Measurements from ENCODE around the gene ZSWIM5. TPM values are rescaled to one million over a fixed set of nuclear protein-coding genes. Genes with fewer than 3 reads are reported as not detected.
"Not testable (repeated sequence)": the region's sequence is repeated elsewhere in the genome, so short reads cannot be mapped to it uniquely, and the experiment has no call there.

ZSWIM5 gene
- polyA plus RNA-seq (2013, experiment 1 of 4): 5.3 TPM
- 5.7 TPM for polyA plus RNA-seq (2013, experiment 2 of 4)
- polyA plus RNA-seq (2013, experiment 3 of 4): 4.6 TPM
- 5.0 TPM for polyA plus RNA-seq (2013, experiment 4 of 4)

DNA sequence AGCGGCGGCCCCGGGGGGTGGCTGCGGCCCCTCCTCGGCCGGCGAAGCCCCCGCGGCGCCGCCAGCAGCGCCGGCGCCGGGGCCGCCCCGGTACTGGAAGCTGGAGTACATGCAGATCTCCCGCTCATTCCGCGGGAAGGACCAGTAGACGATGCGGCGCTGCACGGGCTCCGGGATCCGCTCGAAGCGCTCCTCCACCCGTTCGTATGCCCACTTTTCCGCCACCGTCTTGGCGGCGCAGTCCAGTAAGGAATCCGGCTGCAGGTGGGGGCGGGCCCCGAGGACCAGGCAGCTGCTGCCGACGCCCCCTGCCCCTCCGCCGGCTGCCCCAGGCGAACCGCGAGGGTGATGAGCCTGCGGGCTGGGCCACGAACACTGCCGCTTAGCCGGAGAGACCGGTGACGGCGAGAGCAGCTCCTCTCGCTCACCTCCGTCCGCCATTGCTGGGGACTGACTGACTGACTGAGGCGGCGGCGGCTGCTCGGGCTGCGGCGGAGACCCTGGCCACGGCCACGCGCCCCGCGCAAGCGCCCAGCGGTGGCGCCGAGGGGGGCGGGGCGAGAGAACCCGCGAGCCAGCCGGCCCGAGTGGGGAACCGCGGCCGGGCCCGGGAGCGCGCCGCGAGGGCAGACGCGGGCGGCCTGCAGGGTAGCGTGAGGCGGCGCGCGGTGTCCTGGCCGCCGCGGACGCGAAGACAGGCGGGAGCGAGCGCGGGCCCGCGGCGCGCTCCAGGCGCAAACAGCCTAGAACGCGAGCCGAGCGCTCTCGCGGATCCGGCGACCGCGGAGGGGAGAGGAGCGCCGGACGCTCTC lies at the start of gene ZSWIM5:
ZSWIM5 (minus strand) TSS at position 696 of the 812 bp plus-strand sequence; CDS start at position 441, 255 bp downstream.
- 0% methylated on average over 118 of the region's 118 CpGs for WGBS, 2 experiments
- H3K27me3 ChIP-seq (ENCODE audit: control insufficient read depth, insufficient read depth, low read length, poor library complexity, severe bottlenecking): peaks cover 51% of the 10 kb centered on the region
- H3K36me3 ChIP-seq (ENCODE audit: control insufficient read depth, insufficient read depth, low read length): no peaks in the 10 kb centered on the region
- peak within 1 kb of the TSS; percentile 57 for H3K27ac ChIP-seq (ENCODE audit: insufficient read depth, low read depth, low read length, poor library complexity, severe bottlenecking)
- H3K4me3 ChIP-seq (ENCODE audit: insufficient read depth, low read depth, low read length): peak within 1 kb of the TSS; percentile 76
- peaks cover 12% of the 10 kb centered on the region for H3K4me1 ChIP-seq (ENCODE audit: control insufficient read depth, insufficient read depth, low read length)
- H3K9me3 ChIP-seq (ENCODE audit: control insufficient read depth, low read length): no peaks in the 10 kb centered on the region

DNA sequence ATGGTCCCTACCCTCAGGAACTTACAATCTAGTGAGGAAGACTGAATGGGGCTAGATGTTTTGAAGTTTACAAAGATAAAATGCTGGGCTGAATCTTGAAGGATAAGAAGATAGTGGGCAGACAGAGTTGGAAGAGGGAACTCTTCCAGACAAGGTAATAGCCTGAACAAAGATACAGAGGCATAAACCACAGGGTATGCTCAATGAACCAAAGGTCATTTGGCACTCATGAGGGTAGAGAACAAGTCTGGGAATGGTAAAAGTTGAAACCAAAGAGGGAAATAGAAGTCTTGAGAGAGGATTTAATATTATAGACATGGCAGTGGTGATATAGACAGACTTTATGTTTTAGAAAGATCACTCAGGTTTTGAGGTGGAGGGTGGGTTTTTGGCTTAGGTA lies 48.1 kb upstream of the ZSWIM5 start:
- Histone ChIP-seq H3K27me3 (ENCODE audit: control insufficient read depth, insufficient read depth, low read length, poor library complexity, severe bottlenecking) (no peaks in the 10 kb centered on the region), H3K4me1 (ENCODE audit: control insufficient read depth, insufficient read depth, low read length) (no peaks in the 10 kb centered on the region), H3K9me3 (ENCODE audit: control insufficient read depth, low read length) (no peaks in the 10 kb centered on the region), H3K27ac (ENCODE audit: insufficient read depth, low read depth, low read length, poor library complexity, severe bottlenecking) (no peak overlapping the region), H3K36me3 (ENCODE audit: control insufficient read depth, insufficient read depth, low read length) (no peaks in the 10 kb centered on the region), H3K4me3 (ENCODE audit: insufficient read depth, low read depth, low read length) (no peak overlapping the region)

DNA sequence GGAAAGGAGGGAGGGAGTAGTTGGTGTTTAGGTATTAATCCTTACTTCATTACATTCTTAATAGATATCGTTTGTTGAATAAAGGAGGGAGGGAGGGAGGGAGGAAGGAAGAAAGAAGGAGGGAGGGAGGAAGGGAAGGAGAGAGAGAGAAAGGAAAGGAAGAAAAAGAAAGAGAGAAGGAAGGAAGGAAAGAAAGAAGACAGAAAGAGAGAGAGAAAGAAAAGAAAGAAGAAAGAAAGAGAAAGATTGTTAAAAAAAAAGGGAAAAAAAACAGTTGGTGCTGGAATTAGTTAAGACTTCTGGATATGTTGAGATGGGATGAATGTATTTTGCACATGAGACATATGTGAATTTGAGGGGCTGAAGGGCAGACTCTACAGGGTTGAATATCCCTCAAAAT lies 44.1 kb upstream of the ZSWIM5 start:
- H3K27ac ChIP-seq (ENCODE audit: insufficient read depth, low read depth, low read length, poor library complexity, severe bottlenecking): no peak overlapping the region
- no peaks in the 10 kb centered on the region for H3K4me1 ChIP-seq (ENCODE audit: control insufficient read depth, insufficient read depth, low read length)
- H3K9me3 ChIP-seq (ENCODE audit: control insufficient read depth, low read length): no peaks in the 10 kb centered on the region
- no peaks in the 10 kb centered on the region for H3K36me3 ChIP-seq (ENCODE audit: control insufficient read depth, insufficient read depth, low read length)
- 0% methylated on average over 1 of the region's 1 CpG; no CpG with 5 or more reads in 1 of the 2 experiments for WGBS, 2 experiments
- H3K4me3 ChIP-seq (ENCODE audit: insufficient read depth, low read depth, low read length): no peak overlapping the region
- H3K27me3 ChIP-seq (ENCODE audit: control insufficient read depth, insufficient read depth, low read length, poor library complexity, severe bottlenecking): no peaks in the 10 kb centered on the region

DNA sequence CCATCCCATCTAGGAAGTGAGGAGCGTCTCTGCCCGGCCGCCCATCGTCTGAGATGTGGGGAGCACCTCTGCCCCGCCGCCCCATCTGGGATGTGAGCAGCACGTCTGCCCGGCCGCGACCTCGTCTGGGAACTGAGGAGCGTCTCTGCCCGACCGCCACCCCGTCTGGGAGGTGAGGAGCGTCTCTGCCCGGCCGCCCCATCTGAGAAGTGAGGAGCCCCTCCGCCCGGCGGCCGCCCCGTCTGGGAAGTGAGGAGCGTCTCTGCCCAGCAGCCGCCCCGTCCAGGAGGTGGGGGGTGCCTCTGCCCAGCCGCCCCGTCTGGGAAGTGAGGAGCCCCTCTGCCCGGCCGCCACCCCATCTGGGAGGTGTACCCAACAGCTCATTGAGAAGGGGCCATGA lies 41.6 kb upstream of the ZSWIM5 start:
- H3K27ac ChIP-seq (ENCODE audit: insufficient read depth, low read depth, low read length, poor library complexity, severe bottlenecking); H3K27me3 ChIP-seq (ENCODE audit: control insufficient read depth, insufficient read depth, low read length, poor library complexity, severe bottlenecking); H3K4me3 ChIP-seq (ENCODE audit: insufficient read depth, low read depth, low read length); H3K9me3 ChIP-seq (ENCODE audit: control insufficient read depth, low read length); H3K36me3 ChIP-seq (ENCODE audit: control insufficient read depth, insufficient read depth, low read length); H3K4me1 ChIP-seq (ENCODE audit: control insufficient read depth, insufficient read depth, low read length): not testable (repeated sequence)
- WGBS, 2 experiments: 95 to 97% methylated on average over 30 of the region's 30 CpGs

DNA sequence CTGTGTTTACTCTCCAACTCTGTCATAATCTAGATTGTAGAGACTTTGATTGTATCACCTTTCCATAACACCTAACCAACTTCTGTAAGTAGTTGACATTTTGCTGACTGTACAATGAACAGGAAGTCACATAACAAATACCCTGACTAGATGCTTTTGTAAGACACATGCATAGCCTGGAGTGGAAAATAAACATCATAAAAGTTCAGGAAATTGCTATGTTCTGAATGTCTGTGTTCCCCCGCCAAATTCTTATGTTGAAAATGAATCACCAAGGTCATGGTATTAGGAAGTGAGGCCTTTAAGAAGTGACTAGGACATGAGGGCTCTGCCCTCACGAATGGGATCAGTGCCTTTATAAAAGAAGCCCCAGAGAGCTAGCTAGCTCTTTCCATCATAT lies 40.4 kb upstream of the ZSWIM5 start:
- 82 to 99% methylated on average over 2 of the region's 2 CpGs for WGBS, 2 experiments
- H3K27me3 ChIP-seq (ENCODE audit: control insufficient read depth, insufficient read depth, low read length, poor library complexity, severe bottlenecking): no peaks in the 10 kb centered on the region
- no peaks in the 10 kb centered on the region for H3K9me3 ChIP-seq (ENCODE audit: control insufficient read depth, low read length)
- H3K4me3 ChIP-seq (ENCODE audit: insufficient read depth, low read depth, low read length): no peak overlapping the region
- H3K36me3 ChIP-seq (ENCODE audit: control insufficient read depth, insufficient read depth, low read length): no peaks in the 10 kb centered on the region
- H3K4me1 ChIP-seq (ENCODE audit: control insufficient read depth, insufficient read depth, low read length): no peaks in the 10 kb centered on the region
- no peak overlapping the region for H3K27ac ChIP-seq (ENCODE audit: insufficient read depth, low read depth, low read length, poor library complexity, severe bottlenecking)

DNA sequence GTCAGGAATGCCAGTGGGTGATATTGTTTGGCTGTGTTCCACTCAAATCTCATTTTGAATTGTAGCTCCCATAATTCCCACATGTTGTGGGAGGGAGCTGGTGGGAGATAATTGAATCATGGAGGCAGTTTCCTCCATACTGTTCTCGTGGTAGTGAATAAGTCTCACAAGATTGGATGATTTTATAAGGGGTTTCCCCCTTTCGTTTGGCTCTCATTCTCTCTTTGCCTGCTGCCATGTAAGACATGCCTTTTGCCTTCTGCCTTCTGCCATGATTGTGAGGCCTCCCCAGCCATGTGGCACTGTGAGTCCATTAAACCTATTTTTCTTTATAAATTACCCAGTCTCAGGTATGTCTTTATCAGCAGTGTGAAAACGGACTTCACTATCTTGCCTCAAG lies 40.0 kb upstream of the ZSWIM5 start:
- H3K9me3 ChIP-seq (ENCODE audit: control insufficient read depth, low read length); H3K27me3 ChIP-seq (ENCODE audit: control insufficient read depth, insufficient read depth, low read length, poor library complexity, severe bottlenecking); H3K4me3 ChIP-seq (ENCODE audit: insufficient read depth, low read depth, low read length); H3K36me3 ChIP-seq (ENCODE audit: control insufficient read depth, insufficient read depth, low read length); H3K4me1 ChIP-seq (ENCODE audit: control insufficient read depth, insufficient read depth, low read length); H3K27ac ChIP-seq (ENCODE audit: insufficient read depth, low read depth, low read length, poor library complexity, severe bottlenecking): not testable (repeated sequence)
- 88 to 89% methylated on average over 3 of the region's 3 CpGs for WGBS, 2 experiments

DNA sequence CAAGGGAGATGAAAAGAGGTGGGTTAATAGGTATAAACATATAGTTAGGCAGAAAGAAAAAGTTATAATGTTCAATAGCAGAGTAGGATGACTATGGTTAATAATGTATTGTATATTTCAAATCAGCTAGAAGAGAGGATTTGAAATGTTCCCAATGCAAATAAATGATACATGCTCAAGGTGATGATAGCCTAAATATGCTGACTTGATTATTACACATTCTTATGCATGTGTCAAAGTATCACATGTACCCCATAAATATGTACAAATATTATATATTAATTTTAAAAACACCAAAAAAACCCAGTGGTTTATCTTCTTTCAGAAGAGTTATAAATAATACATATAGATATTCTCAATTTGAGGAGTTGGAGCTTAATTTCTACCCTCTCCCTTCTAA lies 38.3 kb upstream of the ZSWIM5 start:
- H3K27me3 ChIP-seq (ENCODE audit: control insufficient read depth, insufficient read depth, low read length, poor library complexity, severe bottlenecking): no peaks in the 10 kb centered on the region
- H3K36me3 ChIP-seq (ENCODE audit: control insufficient read depth, insufficient read depth, low read length): peaks cover 4% of the 10 kb centered on the region
- H3K4me3 ChIP-seq (ENCODE audit: insufficient read depth, low read depth, low read length): no peak overlapping the region
- no peaks in the 10 kb centered on the region for H3K9me3 ChIP-seq (ENCODE audit: control insufficient read depth, low read length)
- H3K4me1 ChIP-seq (ENCODE audit: control insufficient read depth, insufficient read depth, low read length): no peaks in the 10 kb centered on the region
- H3K27ac ChIP-seq (ENCODE audit: insufficient read depth, low read depth, low read length, poor library complexity, severe bottlenecking): no peak overlapping the region

DNA sequence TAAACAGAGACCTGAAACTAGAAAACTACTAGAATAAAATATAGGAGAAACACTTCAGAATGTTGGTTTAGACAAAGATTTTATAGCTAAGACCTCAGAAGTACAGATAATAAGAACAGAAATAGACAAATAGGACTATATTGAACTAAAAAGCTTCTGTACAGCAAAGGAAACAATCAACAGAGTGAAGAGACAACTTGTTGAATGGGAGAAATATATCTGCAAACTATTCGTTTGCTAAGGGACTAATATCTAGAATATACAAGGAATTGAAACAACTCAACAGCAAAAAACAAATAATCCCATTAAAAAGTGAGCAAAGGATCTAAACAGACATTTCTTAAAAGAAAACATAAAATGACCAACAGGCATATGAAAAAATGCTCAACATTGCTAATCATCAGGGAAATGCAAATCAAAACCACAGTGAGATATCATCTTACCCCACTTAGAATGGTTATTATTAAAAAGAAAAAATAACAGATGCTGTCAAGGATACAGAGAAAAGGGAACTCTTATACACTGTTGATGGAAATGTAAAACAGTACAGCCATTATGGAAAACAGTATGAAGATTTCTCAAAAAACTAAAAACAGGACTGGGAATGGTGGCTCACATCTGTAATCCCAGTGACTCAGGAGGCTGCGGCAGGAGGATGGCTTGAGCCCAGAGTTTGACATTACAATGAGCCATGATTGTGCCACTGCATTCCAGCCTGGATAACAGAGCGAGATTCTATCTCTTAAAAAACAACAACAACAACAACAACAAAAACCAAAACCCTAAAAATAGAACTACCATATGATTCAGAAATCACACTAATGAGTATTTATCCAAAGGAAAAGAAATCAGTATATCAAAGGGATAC lies 37.3 kb upstream of the ZSWIM5 start:
- Histone ChIP-seq H3K36me3 (ENCODE audit: control insufficient read depth, insufficient read depth, low read length) (peaks cover 4% of the 10 kb centered on the region), H3K9me3 (ENCODE audit: control insufficient read depth, low read length) (no peaks in the 10 kb centered on the region), H3K4me1 (ENCODE audit: control insufficient read depth, insufficient read depth, low read length) (no peaks in the 10 kb centered on the region), H3K27ac (ENCODE audit: insufficient read depth, low read depth, low read length, poor library complexity, severe bottlenecking) (no peak overlapping the region), H3K4me3 (ENCODE audit: insufficient read depth, low read depth, low read length) (no peak overlapping the region), H3K27me3 (ENCODE audit: control insufficient read depth, insufficient read depth, low read length, poor library complexity, severe bottlenecking) (no peaks in the 10 kb centered on the region)
- WGBS, 2 experiments: 88 to 89% methylated on average over 2 to 3 of the region's 3 CpGs

DNA sequence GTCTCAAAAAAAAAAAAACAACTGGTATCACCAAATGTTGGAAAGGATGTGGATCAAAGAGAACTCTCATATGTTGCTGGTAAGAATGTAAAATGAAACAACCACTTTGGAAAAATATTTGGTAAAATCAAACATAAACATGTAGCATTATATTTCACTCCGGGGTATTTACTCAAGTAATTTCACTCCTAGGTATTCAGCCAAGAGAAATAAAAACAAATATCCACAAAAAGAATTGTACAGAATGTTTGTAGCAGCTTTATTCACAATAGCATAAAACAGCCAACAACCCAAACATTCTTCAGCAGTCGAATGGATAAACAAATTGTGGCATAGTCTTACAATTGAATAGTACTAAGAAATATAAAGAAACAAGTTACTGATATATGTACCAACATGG lies 32.4 kb upstream of the ZSWIM5 start:
- 82% methylated on average over 1 of the region's 2 CpGs; no CpG with 5 or more reads in 1 of the 2 experiments for WGBS, 2 experiments
- no peaks in the 10 kb centered on the region for H3K9me3 ChIP-seq (ENCODE audit: control insufficient read depth, low read length)

DNA sequence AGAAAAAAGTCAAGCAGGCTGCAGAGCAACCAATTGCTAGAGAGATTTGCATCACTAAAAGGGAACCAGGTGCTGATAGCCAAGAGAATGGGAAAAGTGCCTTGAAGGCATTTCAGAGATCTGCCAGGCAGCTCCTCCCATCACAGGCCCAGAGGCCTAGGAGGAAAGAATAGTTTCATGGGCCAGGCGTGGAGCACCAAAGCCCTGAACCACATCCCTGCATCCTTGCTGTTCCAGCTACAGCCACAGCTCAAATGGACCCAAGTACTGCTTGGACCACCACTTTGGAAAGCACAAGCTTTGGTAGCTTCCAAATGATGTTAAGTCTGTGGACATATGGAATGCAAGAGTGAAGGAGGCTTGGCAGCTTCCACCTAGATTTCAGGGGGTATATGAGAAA lies 29.7 kb upstream of the ZSWIM5 start:
- no peaks in the 10 kb centered on the region for H3K27me3 ChIP-seq (ENCODE audit: control insufficient read depth, insufficient read depth, low read length, poor library complexity, severe bottlenecking)
- no peaks in the 10 kb centered on the region for H3K4me1 ChIP-seq (ENCODE audit: control insufficient read depth, insufficient read depth, low read length)
- H3K36me3 ChIP-seq (ENCODE audit: control insufficient read depth, insufficient read depth, low read length): peaks cover 4% of the 10 kb centered on the region
- H3K4me3 ChIP-seq (ENCODE audit: insufficient read depth, low read depth, low read length): no peak overlapping the region
- no peak overlapping the region for H3K27ac ChIP-seq (ENCODE audit: insufficient read depth, low read depth, low read length, poor library complexity, severe bottlenecking)
- H3K9me3 ChIP-seq (ENCODE audit: control insufficient read depth, low read length): no peaks in the 10 kb centered on the region
- WGBS, 2 experiments: 73 to 86% methylated on average over 1 of the region's 1 CpG

More for the DNA sequence above, 32.4 kb upstream of the ZSWIM5 start:
- Histone ChIP-seq H3K27ac (ENCODE audit: insufficient read depth, low read depth, low read length, poor library complexity, severe bottlenecking) (no peak overlapping the region), H3K4me1 (ENCODE audit: control insufficient read depth, insufficient read depth, low read length) (no peaks in the 10 kb centered on the region), H3K27me3 (ENCODE audit: control insufficient read depth, insufficient read depth, low read length, poor library complexity, severe bottlenecking) (no peaks in the 10 kb centered on the region), H3K36me3 (ENCODE audit: control insufficient read depth, insufficient read depth, low read length) (peaks cover 4% of the 10 kb centered on the region), H3K4me3 (ENCODE audit: insufficient read depth, low read depth, low read length) (no peak overlapping the region)

All from ectodermal cell (in vitro differentiated cells).